Liver (tissue), 9 donors: Measurements from ENCODE around the gene DGCR8. TPM values are rescaled to one million over a fixed set of nuclear protein-coding genes. Genes with fewer than 3 reads are reported as not detected.

ENCODE experiments used
- DNase-seq: peaks from one replicate; pipeline ENCODE4 v3.0.0-alpha.2; 2017; ENCODE audit warnings: low spot score
- H3K27ac ChIP-seq, 2 donors: one replicate each; pipeline ENCODE4 v1.7.0; 2013; ENCODE audit warnings: inconsistent platforms in 2 of 2, low read length in 2 of 2, control low read depth in 1 of 2, low read depth in 1 of 2, mild to moderate bottlenecking in 1 of 2
- H3K27me3 ChIP-seq, 4 donors: one replicate each; pipeline versions ENCODE4 v1.6.1 to v1.7.0; 2013; ENCODE audit warnings: low read length in 3 of 4, inconsistent platforms in 1 of 4, mild to moderate bottlenecking in 1 of 4, moderate library complexity in 1 of 4; ENCODE audit not compliant: control insufficient read depth in 4 of 4, insufficient read depth in 4 of 4
- H3K36me3 ChIP-seq, 4 donors: one replicate each; pipeline versions ENCODE4 v1.6.1 to v1.7.0; 2013; ENCODE audit warnings: low read length in 3 of 4, mild to moderate bottlenecking in 3 of 4, low read depth in 1 of 4, moderate library complexity in 1 of 4; ENCODE audit not compliant: control insufficient read depth in 4 of 4, insufficient read depth in 3 of 4
- H3K4me1 ChIP-seq, 4 donors: one replicate each; pipeline versions ENCODE4 v1.6.1 to v1.7.0; 2013; ENCODE audit warnings: low read length in 3 of 4, mild to moderate bottlenecking in 3 of 4, moderate library complexity in 1 of 4; ENCODE audit not compliant: control insufficient read depth in 4 of 4, insufficient read depth in 4 of 4
- H3K4me3 ChIP-seq, 3 donors: one replicate each; pipeline versions ENCODE4 v1.6.1 to v1.7.0; 2013; ENCODE audit warnings: low read length in 3 of 3, control low read depth in 1 of 3, low read depth in 1 of 3, mild to moderate bottlenecking in 1 of 3
- H3K9ac ChIP-seq, 2 donors: one replicate each; pipeline ENCODE4 v1.7.0; 2013; ENCODE audit warnings: low read length in 2 of 2, mild to moderate bottlenecking in 2 of 2, moderate library complexity in 2 of 2, control low read depth in 1 of 2, low read depth in 1 of 2
- H3K9me3 ChIP-seq, 4 donors: one replicate each; pipeline versions ENCODE4 v1.6.1 to v1.7.0; 2013; ENCODE audit warnings: low read length in 3 of 4; ENCODE audit not compliant: control insufficient read depth in 4 of 4
- CTCF ChIP-seq: fragments of 150-350 bp; IDR thresholded peaks from 2 replicates; pipeline ENCODE4 v1.5.1; 2017; ENCODE audit warnings: improper control_type of control experiment, low read depth, low read length; ENCODE audit not compliant: missing input control
- EGR1 ChIP-seq, 2 donors: IDR thresholded peaks; 2 replicates each; pipeline ENCODE4 v1.6.1; 2016 to 2018; ENCODE audit warnings: antibody characterized with exemption in 2 of 2, low read depth in 2 of 2
- FOXA1 ChIP-seq: IDR thresholded peaks from 2 replicates; pipeline ENCODE4 v1.6.1; 2016; ENCODE audit warnings: antibody characterized with exemption
- FOXA2 ChIP-seq: IDR thresholded peaks from 2 replicates; pipeline ENCODE4 v1.6.1; 2016; ENCODE audit warnings: antibody characterized with exemption
- GABPA ChIP-seq, 2 donors: IDR thresholded peaks in 1 of 2; conservative IDR thresholded peaks in 1 of 2; 2 replicates each; pipeline ENCODE4 v1.6.1; 2016; ENCODE audit warnings: antibody characterized with exemption in 2 of 2, mild to moderate bottlenecking in 1 of 2, moderate library complexity in 1 of 2
- HNF4A ChIP-seq, 2 donors: conservative IDR thresholded peaks; 2 replicates each; pipeline ENCODE4 v1.6.1; 2016; ENCODE audit warnings: antibody characterized with exemption in 2 of 2, mild to moderate bottlenecking in 2 of 2
- HNF4G ChIP-seq: IDR thresholded peaks from 2 replicates; pipeline ENCODE4 v1.6.1; 2016; ENCODE audit warnings: antibody characterized with exemption
- JUND ChIP-seq, 2 donors: IDR thresholded peaks; 2 replicates each; pipeline ENCODE4 v1.6.1; 2016; ENCODE audit warnings: antibody characterized with exemption in 2 of 2
- MAX ChIP-seq: IDR thresholded peaks from 2 replicates; pipeline ENCODE4 v1.6.1; 2016; ENCODE audit warnings: antibody characterized with exemption
- NR2F2 ChIP-seq: IDR thresholded peaks from 2 replicates; pipeline ENCODE4 v1.6.1; 2016; ENCODE audit warnings: antibody characterized with exemption
- RAD21 ChIP-seq, 2 donors: IDR thresholded peaks; 2 replicates each; pipeline ENCODE4 v1.6.1; 2016; ENCODE audit warnings: antibody characterized with exemption in 2 of 2, mild to moderate bottlenecking in 2 of 2
- REST ChIP-seq: IDR thresholded peaks from 2 replicates; pipeline ENCODE4 v1.6.1; 2016; ENCODE audit warnings: antibody characterized with exemption, mild to moderate bottlenecking
- RXRA ChIP-seq, 2 donors: IDR thresholded peaks; 2 replicates each; pipeline ENCODE4 v1.6.1; 2017 to 2018; ENCODE audit warnings: antibody characterized with exemption in 2 of 2, mild to moderate bottlenecking in 1 of 2
- SP1 ChIP-seq: IDR thresholded peaks from 2 replicates; pipeline ENCODE4 v1.6.1; 2018; ENCODE audit warnings: antibody characterized with exemption, mild to moderate bottlenecking
- TAF1 ChIP-seq: conservative IDR thresholded peaks from 2 replicates; pipeline ENCODE4 v1.6.1; 2016; ENCODE audit warnings: antibody characterized with exemption, mild to moderate bottlenecking
- YY1 ChIP-seq: IDR thresholded peaks from 2 replicates; pipeline ENCODE4 v1.6.1; 2016; ENCODE audit warnings: antibody characterized with exemption, mild to moderate bottlenecking
- WGBS: extraction: QIAGEN DNeasy Blood & Tissue Kit; methylation state at CpG from one replicate; pipeline ENCODE4 v1.1.7; 2013; 5-methylcytosine and 5-hydroxymethylcytosine counted together
- polyA plus RNA-seq, 2 donors: library from polyadenylated mRNA; stranded (reverse) in 1 of 2; unstranded in 1 of 2; fragments of 200-250 nt in 1 of 2; fragments of >200 nt in 1 of 2; fragmentation: Nextera tagmentation in 1 of 2; extraction: Ambion mirVana in 1 of 2; gene quantifications; one replicate each; pipeline versions ENCODE4 v1.2.1 to v1.2.3, GENCODE V29; 2013 to 2015
- total RNA-seq, 2 donors: library from RNA; depleted of rRNA; stranded (reverse); fragments of >200 nt; gene quantifications; one replicate each; pipeline ENCODE4 v1.2.3, GENCODE V29; 2014
- donor health status: healthy.
- donor health status: healthy.
- donor health status: healthy.
- donor health status: healthy.
- donor health status: healthy.

The DGCR8 gene
- total and polyA plus RNA-seq, 4 donors: 7.9 to 27.1 (median 15.8) TPM

DNA sequence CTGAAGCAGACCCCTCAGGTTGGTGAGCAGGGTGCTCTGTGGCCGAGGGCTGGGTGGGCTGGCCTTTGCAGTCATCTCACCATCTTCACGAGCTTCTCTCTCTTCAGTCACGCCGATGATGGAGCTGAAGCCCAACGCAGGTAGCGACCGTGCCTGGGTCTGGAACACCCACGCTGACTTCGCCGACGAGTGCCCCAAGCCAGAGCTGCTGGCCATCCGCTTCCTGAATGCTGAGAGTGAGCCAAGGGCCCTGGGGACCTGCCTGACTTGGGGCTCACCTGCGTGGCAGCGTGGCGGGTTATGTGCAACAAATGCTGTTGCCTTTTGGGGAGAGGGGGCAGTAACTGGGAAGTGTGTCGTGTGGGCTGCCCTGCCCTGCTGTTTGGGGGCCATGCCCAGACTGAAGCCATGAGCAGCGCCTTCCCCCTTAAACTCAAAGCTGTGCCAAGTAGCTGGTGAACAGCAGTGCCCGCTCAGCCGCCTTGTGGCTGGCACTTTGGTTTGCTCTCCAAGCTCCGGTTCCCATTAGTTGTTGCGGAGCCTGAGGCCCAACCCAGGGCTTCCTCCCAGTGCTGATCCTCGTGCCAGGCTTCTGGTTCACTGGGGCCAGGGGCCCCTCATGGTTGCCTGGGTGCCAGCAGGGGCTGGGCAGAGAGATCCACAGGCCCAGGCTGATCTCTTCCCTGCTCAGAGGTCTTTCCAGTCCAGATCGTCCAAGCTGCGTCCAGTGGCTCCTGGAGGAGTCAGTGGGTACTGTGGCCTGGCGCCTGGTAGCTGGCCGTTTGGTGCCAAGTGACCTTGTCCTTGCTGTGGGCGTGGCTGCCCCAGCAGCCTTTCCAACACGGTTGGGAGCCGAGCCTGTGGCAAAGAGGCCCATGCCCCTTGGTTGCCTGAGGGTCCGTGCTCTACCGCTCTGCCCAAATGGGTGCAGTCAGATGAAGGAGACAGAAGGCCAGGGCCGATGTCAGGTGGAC, 45.4 kb downstream of the DGCR8 start:
- no peak for DNase-seq
- TF ChIP-seq NR2F2 (no peak), MAX (no peak), FOXA2 (no peak), CTCF (peak; percentile 32), HNF4A (conservative IDR thresholded peaks at IDR 0.05) (peak; percentile 53 to 65), GABPA (IDR thresholded peaks at IDR 0.05 in 1 of 2, conservative IDR thresholded peaks at IDR 0.05 in 1 of 2) (no peak), RXRA (IDR thresholded peaks at IDR 0.05) (peak; percentile 54 to 60), REST (no peak), RAD21 (IDR thresholded peaks at IDR 0.05) (peak; percentile 36 to 55), TAF1 (no peak), SP1 (peak; percentile 47), JUND (IDR thresholded peaks at IDR 0.05) (no peak)
- Histone ChIP-seq H3K9me3 (no peaks in the 10 kb centered on the region), H3K27ac (peak overlapping the region; percentile 5 to 59), H3K4me3 (peak overlapping the region in 1 of 3 donors; percentile 10), H3K27me3 (no peaks in the 10 kb centered on the region), H3K9ac (no peak overlapping the region), H3K36me3 (peaks cover 6 to 31% (median 8%) of the 10 kb centered on the region in 4 donors), H3K4me1 (peaks cover 5 to 73% (median 60%) of the 10 kb centered on the region in 4 donors)
- 70% methylated on average over 32 of the region's 32 CpGs for WGBS

DNA sequence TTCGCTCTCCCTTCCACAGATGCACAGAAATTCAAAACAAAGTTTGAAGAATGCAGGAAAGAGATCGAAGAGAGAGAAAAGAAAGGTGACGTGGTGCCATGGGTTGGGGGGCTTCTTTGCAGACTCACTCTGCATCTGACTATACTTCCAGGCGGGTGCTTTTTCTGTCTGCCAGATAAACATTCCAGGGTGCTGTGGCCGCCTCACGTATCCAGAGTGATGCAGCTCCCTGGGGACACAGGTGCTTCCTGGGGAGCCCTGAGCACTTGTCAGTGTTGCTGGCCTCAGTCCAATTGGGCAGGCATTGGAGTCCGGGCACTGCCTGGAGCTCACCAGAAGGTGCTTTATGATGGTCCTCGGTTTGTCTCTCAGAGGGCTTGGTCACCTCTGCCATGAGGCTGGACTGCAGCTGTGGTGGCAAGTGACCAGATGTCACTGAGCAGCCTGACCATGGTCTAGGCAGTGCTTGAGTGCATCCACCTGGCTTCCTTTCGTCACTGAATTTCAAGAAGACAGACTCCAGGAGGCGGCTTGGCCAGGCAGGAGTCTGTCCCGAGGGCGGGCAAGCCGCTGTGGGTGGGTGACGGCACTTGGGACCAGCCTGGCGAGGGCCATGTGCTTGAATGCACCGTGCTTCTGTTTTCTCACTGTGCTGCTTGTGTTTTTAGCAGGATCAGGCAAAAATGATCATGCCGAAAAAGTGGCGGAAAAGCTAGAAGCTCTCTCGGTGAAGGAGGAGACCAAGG, 46.4 kb downstream of the DGCR8 start:
- no peak overlapping the region for H3K9ac ChIP-seq
- H3K9me3 ChIP-seq: no peaks in the 10 kb centered on the region
- no peak for DNase-seq
- no peak overlapping the region for H3K27ac ChIP-seq
- TF ChIP-seq TAF1 (no peak), EGR1 (IDR thresholded peaks at IDR 0.05; ENCODE audit: low read depth in 2 of 2) (no peak), MAX (no peak), HNF4A (conservative IDR thresholded peaks at IDR 0.05) (no peak), HNF4G (no peak), YY1 (no peak), NR2F2 (no peak), CTCF (no peak), RAD21 (IDR thresholded peaks at IDR 0.05) (no peak), FOXA2 (no peak), FOXA1 (no peak), REST (no peak), SP1 (no peak), GABPA (IDR thresholded peaks at IDR 0.05 in 1 of 2, conservative IDR thresholded peaks at IDR 0.05 in 1 of 2) (no peak)
- peaks cover 6 to 25% (median 8%) of the 10 kb centered on the region in 4 donors for H3K36me3 ChIP-seq
- no peak overlapping the region for H3K4me3 ChIP-seq
- H3K4me1 ChIP-seq: peaks cover 5 to 77% (median 63%) of the 10 kb centered on the region in 4 donors
- WGBS: 86% methylated on average over 19 of the region's 19 CpGs
- no peaks in the 10 kb centered on the region for H3K27me3 ChIP-seq
